Breast epithelium (tissue), 3 donors: ENCODE measurements around the gene NUDT14.

Experiments used
- CTCF ChIP-seq, 3 donors: fragments of 450-650 bp; IDR thresholded peaks; one replicate each; pipeline ENCODE4 v1.5.1; 2016 to 2017; ENCODE audit warnings: antibody characterized with exemption in 3 of 3, mild to moderate bottlenecking in 3 of 3, moderate library complexity in 3 of 3
- POLR2A ChIP-seq: fragments of 450-650 bp; IDR thresholded peaks from one replicate; pipeline ENCODE4 v1.6.1; 2016; ENCODE audit warnings: antibody characterized with exemption, mild to moderate bottlenecking, moderate library complexity
- POLR2AphosphoS5 ChIP-seq, 3 donors: sonication (generic); formaldehyde crosslinking; IDR thresholded peaks; one replicate each; pipeline ENCODE4 v1.6.1; 2017; ENCODE audit warnings: antibody characterized with exemption in 3 of 3

GRCh38 chr14:105197211-105197641 lies 16.1 kb upstream of the NUDT14 start:
- TF ChIP-seq CTCF (IDR thresholded peaks at IDR 0.05) = no peak
- TF ChIP-seq POLR2AphosphoS5 (IDR thresholded peaks at IDR 0.05) = no peak
- no peak for TF ChIP-seq POLR2A
